A549 (cell line): ENCODE results near the gene CTBP2. TPM values are rescaled to one million over a fixed set of nuclear protein-coding genes. Genes with fewer than 3 reads are reported as not detected.

Source experiments
- ATAC-seq, 2 experiments: fragments of 200-7000 bp in 1 of 2; fragments of >200 bp in 1 of 2; cut with Nextera tagmentation in 1 of 2; cut with Tn5 transposase in 1 of 2; 3 replicates each; pipeline versions ENCODE4 v1.8.0 to v1.9.1; 2018 to 2020; ENCODE audit warnings: mild to moderate bottlenecking in 1 of 2, moderate library complexity in 1 of 2
- CTCF ChIA-PET: fragments of 300-600 bp; sonication (Branson Sonifier 250); formaldehyde crosslinking; extraction: SDS; loops from one replicate; lab custom pipeline; 2021; ENCODE audit warnings: antibody characterized with exemption, inconsistent platforms; lab: Yijun Ruan, JAX
- POLR2A ChIA-PET: fragments of 350-600 bp; formaldehyde crosslinking; extraction: SDS; loops from one replicate; lab custom pipeline; 2021; ENCODE audit warnings: antibody characterized with exemption, inconsistent platforms; lab: Yijun Ruan, JAX
- DNase-seq, 2 experiments: peaks; one replicate each; pipeline versions ENCODE4 v3.0.0 to v3.0.0-alpha.2; 2011 to 2016; ENCODE audit warnings: low read depth in 1 of 2, low spot score in 1 of 2
- FAIRE-seq: peaks from 2 replicates; lab custom pipeline; 2011; peaks lifted over from hg19 to GRCh38; lab: Jason Lieb, UNC
- H3K27ac ChIP-seq, 2 experiments: fragments of >200 bp; sonication (Bioruptor Twin); formaldehyde crosslinking; 3 replicates each; pipeline ENCODE4 v1.5.1; 2016 to 2017
- H3K4me1 ChIP-seq: fragments of >200 bp; sonication (Bioruptor Twin); formaldehyde crosslinking; 3 replicates; pipeline ENCODE4 v1.6.1; 2016
- H3K4me2 ChIP-seq: fragments of >200 bp; sonication (Bioruptor Twin); formaldehyde crosslinking; 3 replicates; pipeline ENCODE4 v1.6.1; 2016
- H3K4me3 ChIP-seq: fragments of >200 bp; sonication (Bioruptor Twin); formaldehyde crosslinking; 3 replicates; pipeline ENCODE4 v1.5.1; 2016
- H3K9me3 ChIP-seq: fragments of >200 bp; sonication (Bioruptor Twin); formaldehyde crosslinking; 3 replicates; pipeline ENCODE4 v1.6.1; 2016
- FOSL2 ChIP-seq, 2 experiments: fragments of 450-650 bp in 1 of 2; fragments of >200 bp in 1 of 2; sonication (Bioruptor Twin) in 1 of 2; formaldehyde crosslinking; IDR thresholded peaks; 2 replicates each; pipeline versions ENCODE4 v1.5.0 to v1.6.1; 2016 to 2020; ENCODE audit warnings: mild to moderate bottlenecking in 1 of 2, moderate library complexity in 1 of 2
- HDAC2 ChIP-seq: fragments of 200-600 bp; sonication (generic); IDR thresholded peaks from 2 replicates; pipeline ENCODE4 v1.6.1; 2016
- HEYL ChIP-seq: fragments of 250-450 bp; sonication (Bioruptor Pico); IDR thresholded peaks from 2 replicates; pipeline ENCODE4 v1.8.0; 2021; ENCODE audit warnings: mild to moderate bottlenecking, moderate library complexity
- HOXA7 ChIP-seq: fragments of 250-450 bp; sonication (Bioruptor Pico); IDR thresholded peaks from 2 replicates; pipeline ENCODE4 v1.5.0; 2020; ENCODE audit warnings: mild to moderate bottlenecking, moderate library complexity
- HOXB13 ChIP-seq: fragments of 250-450 bp; sonication (Bioruptor Pico); IDR thresholded peaks from 2 replicates; pipeline ENCODE4 v1.5.0; 2020; ENCODE audit warnings: low read depth, mild to moderate bottlenecking, moderate library complexity
- HOXB5 ChIP-seq: fragments of 250-450 bp; sonication (Bioruptor Pico); IDR thresholded peaks from 2 replicates; pipeline ENCODE4 v1.5.0; 2020; ENCODE audit warnings: mild to moderate bottlenecking, moderate library complexity
- JUN ChIP-seq, 2 experiments: fragments of >200 bp; sonication (Bioruptor Twin); formaldehyde crosslinking; IDR thresholded peaks; 2 replicates in 1 of 2; 3 replicates in 1 of 2; pipeline ENCODE4 v1.6.1; 2016 to 2017
- JUNB ChIP-seq: fragments of >200 bp; sonication (Bioruptor Twin); formaldehyde crosslinking; IDR thresholded peaks from 2 replicates; pipeline ENCODE4 v1.6.1; 2016
- MYC ChIP-seq: IDR thresholded peaks from 2 replicates; pipeline ENCODE4 v1.6.1; 2012; ENCODE audit warnings: mild to moderate bottlenecking, inconsistent platforms, low read length, improper control_type of control experiment, borderline replicate concordance
- NFE2L2 ChIP-seq: fragments of 150-350 bp; conservative IDR thresholded peaks from 2 replicates; pipeline ENCODE4 v1.6.1; 2014; ENCODE audit warnings: low read length
- NPAS2 ChIP-seq: fragments of 250-450 bp; sonication (Bioruptor Pico); IDR thresholded peaks from 2 replicates; pipeline ENCODE4 v1.8.0; 2022; ENCODE audit warnings: mild to moderate bottlenecking, moderate library complexity, borderline replicate concordance
- PHF8 ChIP-seq: fragments of 200-600 bp; sonication (generic); IDR thresholded peaks from 2 replicates; pipeline ENCODE4 v1.6.1; 2016; ENCODE audit warnings: low read depth, mild to moderate bottlenecking, antibody characterized with exemption, moderate library complexity, borderline replicate concordance
- POLR2AphosphoS2 ChIP-seq: conservative IDR thresholded peaks from 2 replicates; pipeline ENCODE4 v1.6.1; 2012; ENCODE audit warnings: low read length, improper control_type of control experiment, inconsistent platforms
- RARB ChIP-seq: fragments of 250-450 bp; sonication (Bioruptor Pico); IDR thresholded peaks from 2 replicates; pipeline ENCODE4 v1.8.0; 2021; ENCODE audit warnings: mild to moderate bottlenecking, moderate library complexity
- RCOR1 ChIP-seq: fragments of 150-350 bp; IDR thresholded peaks from 2 replicates; pipeline ENCODE4 v1.6.1; 2014; ENCODE audit warnings: antibody characterized with exemption, low read length, low read depth
- RNF2 ChIP-seq: fragments of 200-600 bp; sonication (generic); IDR thresholded peaks from 2 replicates; pipeline ENCODE4 v1.6.1; 2016; ENCODE audit warnings: low read depth, mild to moderate bottlenecking, antibody characterized with exemption, moderate library complexity, borderline replicate concordance
- TFCP2L1 ChIP-seq: fragments of 250-450 bp; sonication (Bioruptor Pico); IDR thresholded peaks from 2 replicates; pipeline ENCODE4 v1.5.0; 2021; ENCODE audit warnings: mild to moderate bottlenecking
- TP53 ChIP-seq: fragments of 250-450 bp; sonication (Bioruptor Pico); IDR thresholded peaks from 2 replicates; pipeline ENCODE4 v1.5.0; 2021; ENCODE audit warnings: mild to moderate bottlenecking, moderate library complexity
- ZC3H11A ChIP-seq: fragments of 450-650 bp; IDR thresholded peaks from 2 replicates; pipeline ENCODE4 v1.6.1; 2014; ENCODE audit warnings: antibody characterized with exemption, mild to moderate bottlenecking
- ZFP36 ChIP-seq: fragments of 450-650 bp; IDR thresholded peaks from 2 replicates; pipeline ENCODE4 v1.6.1; 2014; ENCODE audit warnings: borderline replicate concordance; ENCODE audit not compliant: partially characterized antibody
- WGBS: methylation state at CpG from one replicate; pipeline ENCODE4 v1.1.6; 2017; ENCODE audit errors: missing lambda C conversion rate; 5-methylcytosine and 5-hydroxymethylcytosine counted together
- polyA plus RNA-seq, 4 experiments: library from polyadenylated mRNA; depleted of rRNA in 3 of 4; stranded (reverse); fragments of >200 nt; fragmentation: RNase III in 1 of 4; extraction: RNeasy Plus Mini Kit Qiagen cat#74134 plus additional on column Dnase treatment in 1 of 4; gene quantifications; 2 replicates in 3 of 4; 3 replicates in 1 of 4; pipeline ENCODE4 v1.2.3, GENCODE V29; 2011 to 2017
- TF ChIP-seq, protein P1 (sequence below): IDR thresholded peaks from 2 replicates; pipeline ENCODE4 v1.6.1; 2012; ENCODE audit warnings: low read depth, borderline replicate concordance
- TF ChIP-seq, protein P2 (sequence below): IDR thresholded peaks from 2 replicates; pipeline ENCODE4 v1.6.1; 2012
- TF ChIP-seq, protein P3 (sequence below): fragments of 250-450 bp; sonication (Bioruptor Pico); IDR thresholded peaks from 2 replicates; pipeline ENCODE4 v1.5.0; 2021; ENCODE audit warnings: mild to moderate bottlenecking, moderate library complexity, borderline replicate concordance

CTBP2 gene
- polyA plus RNA-seq, 2 of the 4 experiments (the other 2 are of a cell fraction): 74.9 to 78.9 TPM

DNA sequence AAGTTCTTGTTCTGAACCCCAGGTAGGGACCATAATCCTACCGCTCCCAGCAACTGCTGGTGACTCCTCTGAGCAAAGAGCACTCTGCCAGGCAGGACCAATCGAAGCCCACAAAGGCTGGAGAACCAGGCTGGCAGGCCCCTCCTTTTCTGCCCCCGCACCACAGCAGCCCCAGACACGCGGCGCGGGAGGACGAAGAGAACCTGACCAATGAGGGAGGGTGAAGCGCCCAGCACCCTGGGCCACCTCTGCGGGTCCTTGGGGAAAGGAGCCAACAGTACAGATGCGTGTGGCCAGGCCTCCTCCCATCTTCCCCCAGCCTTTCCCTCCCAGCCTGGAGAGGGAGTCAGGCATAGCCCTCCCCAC, 25.9 kb downstream of the CTBP2 start:
- ChIA-PET CTCF (no interaction called here), POLR2A (no interaction called here)
- no peaks in the 10 kb centered on the region for H3K9me3 ChIP-seq
- H3K4me1 ChIP-seq: peaks cover 26% of the 10 kb centered on the region; the same call in 2 of the 3 replicates
- FAIRE-seq: no peak
- no peak for DNase-seq
- no peak for TF ChIP-seq PHF8
- TF ChIP-seq, protein P1, sequence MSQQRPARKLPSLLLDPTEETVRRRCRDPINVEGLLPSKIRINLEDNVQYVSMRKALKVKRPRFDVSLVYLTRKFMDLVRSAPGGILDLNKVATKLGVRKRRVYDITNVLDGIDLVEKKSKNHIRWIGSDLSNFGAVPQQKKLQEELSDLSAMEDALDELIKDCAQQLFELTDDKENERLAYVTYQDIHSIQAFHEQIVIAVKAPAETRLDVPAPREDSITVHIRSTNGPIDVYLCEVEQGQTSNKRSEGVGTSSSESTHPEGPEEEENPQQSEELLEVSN: no peak
- no peak for TF ChIP-seq TP53 (CRISPR knock-in tag)
- no peak for TF ChIP-seq TFCP2L1 (CRISPR knock-in tag)
- TF ChIP-seq, protein P2, sequence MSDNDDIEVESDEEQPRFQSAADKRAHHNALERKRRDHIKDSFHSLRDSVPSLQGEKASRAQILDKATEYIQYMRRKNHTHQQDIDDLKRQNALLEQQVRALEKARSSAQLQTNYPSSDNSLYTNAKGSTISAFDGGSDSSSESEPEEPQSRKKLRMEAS: no peak
- TF ChIP-seq ZC3H11A: no peak
- no peak for TF ChIP-seq ZFP36
- no peak for TF ChIP-seq HEYL (CRISPR knock-in tag)
- TF ChIP-seq HOXB5 (CRISPR knock-in tag): no peak
- TF ChIP-seq NPAS2 (CRISPR knock-in tag): no peak
- no peak for TF ChIP-seq RCOR1
- TF ChIP-seq RARB (CRISPR knock-in tag): no peak
- TF ChIP-seq HDAC2: no peak
- TF ChIP-seq, protein P3, sequence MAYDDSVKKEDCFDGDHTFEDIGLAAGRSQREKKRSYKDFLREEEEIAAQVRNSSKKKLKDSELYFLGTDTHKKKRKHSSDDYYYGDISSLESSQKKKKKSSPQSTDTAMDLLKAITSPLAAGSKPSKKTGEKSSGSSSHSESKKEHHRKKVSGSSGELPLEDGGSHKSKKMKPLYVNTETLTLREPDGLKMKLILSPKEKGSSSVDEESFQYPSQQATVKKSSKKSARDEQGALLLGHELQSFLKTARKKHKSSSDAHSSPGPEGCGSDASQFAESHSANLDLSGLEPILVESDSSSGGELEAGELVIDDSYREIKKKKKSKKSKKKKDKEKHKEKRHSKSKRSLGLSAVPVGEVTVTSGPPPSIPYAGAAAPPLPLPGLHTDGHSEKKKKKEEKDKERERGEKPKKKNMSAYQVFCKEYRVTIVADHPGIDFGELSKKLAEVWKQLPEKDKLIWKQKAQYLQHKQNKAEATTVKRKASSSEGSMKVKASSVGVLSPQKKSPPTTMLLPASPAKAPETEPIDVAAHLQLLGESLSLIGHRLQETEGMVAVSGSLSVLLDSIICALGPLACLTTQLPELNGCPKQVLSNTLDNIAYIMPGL (CRISPR knock-in tag): no peak
- TF ChIP-seq RNF2: no peak
- TF ChIP-seq HOXA7 (CRISPR knock-in tag): no peak
- TF ChIP-seq POLR2AphosphoS2: no peak
- no peak for TF ChIP-seq JUNB
- no peak overlapping the region for H3K4me3 ChIP-seq
- 97% methylated on average over 4 of the region's 11 CpGs for WGBS
- ATAC-seq: no peak; a peak in 1 of 6 replicates
- no peak overlapping the region for H3K4me2 ChIP-seq
- no peak overlapping the region for H3K27ac ChIP-seq

DNA sequence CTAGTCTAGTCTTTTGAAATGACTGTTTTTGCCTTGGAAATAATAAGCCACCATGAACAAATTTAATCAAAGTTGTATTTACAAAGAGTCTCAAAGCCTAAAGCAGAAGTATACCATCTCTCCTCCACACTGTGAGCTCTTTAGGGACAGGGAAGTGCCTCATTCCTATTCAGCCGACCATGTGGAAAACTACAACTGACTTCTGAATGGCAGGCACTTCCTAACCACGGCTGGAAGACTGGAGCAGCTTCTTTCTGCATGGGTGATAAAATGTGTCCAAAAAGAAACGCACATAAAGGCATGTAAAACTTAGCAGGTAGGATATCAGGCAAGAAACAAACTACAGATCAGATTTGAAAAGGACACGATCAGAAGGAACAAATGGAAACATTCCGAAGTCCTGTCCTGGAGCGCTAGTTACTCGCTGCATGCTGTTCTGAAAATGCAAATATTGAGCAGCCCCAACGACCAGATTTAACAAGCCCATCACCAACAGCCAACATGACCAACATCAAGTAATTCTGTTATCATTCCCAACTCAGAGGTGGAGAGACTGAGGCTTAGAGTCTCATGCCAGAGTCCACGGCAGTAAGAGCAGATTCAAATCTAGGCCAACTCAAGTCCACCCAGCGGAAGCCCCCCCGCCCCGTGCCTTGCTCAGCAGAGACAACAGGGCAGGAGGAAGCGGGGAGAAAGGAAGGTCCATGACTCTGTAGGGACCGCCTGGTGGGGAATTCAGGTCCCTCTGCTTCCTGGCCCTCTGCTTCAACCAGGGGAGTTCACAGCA, 26.5 kb downstream of the CTBP2 start:
- WGBS: 88% methylated on average over 13 of the region's 14 CpGs
- Histone ChIP-seq H3K4me3 (no peak overlapping the region), H3K4me1 (peaks cover 32% of the 10 kb centered on the region; the same call in 2 of the 3 replicates), H3K9me3 (no peaks in the 10 kb centered on the region), H3K4me2 (no peak overlapping the region), H3K27ac (no peak overlapping the region)
- ATAC-seq (no peak), FAIRE-seq (no peak), DNase-seq (no peak)
- ChIA-PET POLR2A (no interaction called here), CTCF (no interaction called here)
- no peak for TF ChIP-seq MYC
- no peak for TF ChIP-seq NPAS2 (CRISPR knock-in tag)
- no peak for TF ChIP-seq PHF8
- TF ChIP-seq FOSL2 (IDR thresholded peaks at IDR 0.05): no peak
- TF ChIP-seq FOSL2 (CRISPR knock-in tag; IDR thresholded peaks at IDR 0.05): no peak
- no peak for TF ChIP-seq HOXB13 (CRISPR knock-in tag)
- TF ChIP-seq NFE2L2: no peak
- TF ChIP-seq JUN (IDR thresholded peaks at IDR 0.05): no peak
